ENCODE results near the gene COL15A1.

COL15A1 gene

GRCh38 chr9:98960409-98960808 is 16.7 kb downstream of the COL15A1 start:
- H3K4me3 ChIP-seq (replicated peaks in 1 of 2; ENCODE audit: low read depth in 2 of 2, low read length in 2 of 2) = no peak overlapping the region
- DNase-seq (ENCODE audit: low read depth in 2 of 2) = no peak
- no peak for TF ChIP-seq CTCF (IDR thresholded peaks at IDR 0.05; ENCODE audit: low read depth, low read length)

DNA sequence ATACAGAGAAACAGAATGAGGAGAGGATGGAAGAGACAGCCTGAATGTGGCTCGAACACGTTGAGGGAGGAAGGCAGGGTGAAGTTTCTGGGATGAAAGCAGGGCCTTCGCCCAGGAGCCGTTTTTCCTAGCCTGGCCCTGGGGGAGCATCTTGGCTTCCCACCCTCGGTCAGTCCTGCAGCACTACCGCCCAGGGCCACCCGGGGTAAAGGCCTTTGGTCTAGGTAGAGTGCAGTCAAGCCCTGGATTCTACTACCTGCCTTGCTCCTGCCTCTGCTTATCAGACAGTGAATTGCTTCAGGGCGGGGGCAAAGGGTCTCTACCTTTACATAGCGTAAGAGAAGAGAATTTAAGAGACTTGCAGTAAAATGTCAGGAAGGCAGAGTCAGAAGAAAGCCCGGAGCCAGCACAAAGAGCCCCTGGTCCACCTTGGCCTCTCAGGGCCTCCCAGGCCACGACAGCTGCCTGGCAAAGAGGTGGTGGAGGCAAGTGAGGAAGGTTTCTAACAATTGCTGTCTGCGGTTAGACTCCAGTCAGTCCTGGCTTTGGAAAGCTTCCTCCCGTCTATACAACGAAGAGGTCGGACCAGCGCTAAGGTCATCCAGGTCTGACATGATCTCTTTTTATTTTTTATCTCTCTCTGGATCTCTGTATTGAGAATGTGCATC is 17.9 kb downstream of the COL15A1 start:
- no peak for TF ChIP-seq CTCF (IDR thresholded peaks at IDR 0.05; ENCODE audit: low read depth, low read length)
- no peak overlapping the region for H3K4me3 ChIP-seq (replicated peaks in 1 of 2; ENCODE audit: low read depth in 2 of 2, low read length in 2 of 2)
- DNase-seq (ENCODE audit: low read depth in 2 of 2) = no peak

DNA sequence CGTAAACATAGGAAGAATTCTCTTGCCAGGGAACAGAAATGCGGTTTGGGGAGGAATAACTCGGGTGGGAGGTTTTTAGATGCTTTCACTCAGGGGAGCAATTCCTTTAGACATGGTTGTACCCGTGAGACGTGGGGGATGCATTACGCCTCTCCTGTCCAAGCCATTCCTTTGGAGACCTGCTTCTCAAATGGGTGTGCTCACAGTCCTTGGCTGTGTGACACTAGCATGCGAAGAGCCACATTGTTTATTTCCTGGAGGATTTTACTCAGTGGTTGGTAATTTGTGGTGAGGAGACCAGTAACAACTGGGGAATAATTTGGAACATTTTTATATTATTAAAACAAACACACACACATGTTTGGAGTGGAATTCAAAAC is 18.5 kb downstream of the COL15A1 start:
- DNase-seq (ENCODE audit: low read depth in 2 of 2) = peak; percentile 18 to 60
- TF ChIP-seq CTCF (IDR thresholded peaks at IDR 0.05; ENCODE audit: low read depth, low read length) = no peak

GRCh38 chr9:98962861-98963260 is 19.2 kb downstream of the COL15A1 start:
- H3K4me3 ChIP-seq (replicated peaks in 1 of 2; ENCODE audit: low read depth in 2 of 2, low read length in 2 of 2) = no peak overlapping the region
- no peak for DNase-seq (ENCODE audit: low read depth in 2 of 2)
- no peak for TF ChIP-seq CTCF (IDR thresholded peaks at IDR 0.05; ENCODE audit: low read depth, low read length)

More for the DNA sequence above, 18.5 kb downstream of the COL15A1 start:
- no peak overlapping the region for H3K4me3 ChIP-seq (replicated peaks in 1 of 2; ENCODE audit: low read depth in 2 of 2, low read length in 2 of 2)

GRCh38 chr9:98964201-98964600 is 20.5 kb downstream of the COL15A1 start:
- DNase-seq (ENCODE audit: low read depth in 2 of 2) = no peak
- no peak for TF ChIP-seq CTCF (IDR thresholded peaks at IDR 0.05; ENCODE audit: low read depth, low read length)
- no peak overlapping the region for H3K4me3 ChIP-seq (replicated peaks in 1 of 2; ENCODE audit: low read depth in 2 of 2, low read length in 2 of 2)

- TF ChIP-seq CTCF (IDR thresholded peaks at IDR 0.05; ENCODE audit: low read depth, low read length) = no peak
- DNase-seq (ENCODE audit: low read depth in 2 of 2) = no peak
- H3K4me3 ChIP-seq (replicated peaks in 1 of 2; ENCODE audit: low read depth in 2 of 2, low read length in 2 of 2) = no peak overlapping the region
Measured at GRCh38 chr9:98964911-98965336, 21.2 kb downstream of the COL15A1 start.

- TF ChIP-seq CTCF (IDR thresholded peaks at IDR 0.05; ENCODE audit: low read depth, low read length) = no peak
- DNase-seq (ENCODE audit: low read depth in 2 of 2) = no peak
- H3K4me3 ChIP-seq (replicated peaks in 1 of 2; ENCODE audit: low read depth in 2 of 2, low read length in 2 of 2) = no peak overlapping the region
Measured at GRCh38 chr9:98966676-98967075, 23.0 kb downstream of the COL15A1 start.

Measured in cardiac fibroblast (primary cell).